Measurements from ENCODE around the gene AGER. TPM values are rescaled to one million over a fixed set of nuclear protein-coding genes. Genes with fewer than 3 reads are reported as not detected.

Gene AGER
- total and polyA plus RNA-seq, 9 of the 15 experiments (the other 6 are each of a cell fraction or from before 2014, with no cell fraction given) = 1.2 to 11.5 (median 4.1) TPM

GRCh38 chr6:32216285-32216684, 32.2 kb upstream of the AGER start (continued):
- TF ChIP-seq, protein P1, sequence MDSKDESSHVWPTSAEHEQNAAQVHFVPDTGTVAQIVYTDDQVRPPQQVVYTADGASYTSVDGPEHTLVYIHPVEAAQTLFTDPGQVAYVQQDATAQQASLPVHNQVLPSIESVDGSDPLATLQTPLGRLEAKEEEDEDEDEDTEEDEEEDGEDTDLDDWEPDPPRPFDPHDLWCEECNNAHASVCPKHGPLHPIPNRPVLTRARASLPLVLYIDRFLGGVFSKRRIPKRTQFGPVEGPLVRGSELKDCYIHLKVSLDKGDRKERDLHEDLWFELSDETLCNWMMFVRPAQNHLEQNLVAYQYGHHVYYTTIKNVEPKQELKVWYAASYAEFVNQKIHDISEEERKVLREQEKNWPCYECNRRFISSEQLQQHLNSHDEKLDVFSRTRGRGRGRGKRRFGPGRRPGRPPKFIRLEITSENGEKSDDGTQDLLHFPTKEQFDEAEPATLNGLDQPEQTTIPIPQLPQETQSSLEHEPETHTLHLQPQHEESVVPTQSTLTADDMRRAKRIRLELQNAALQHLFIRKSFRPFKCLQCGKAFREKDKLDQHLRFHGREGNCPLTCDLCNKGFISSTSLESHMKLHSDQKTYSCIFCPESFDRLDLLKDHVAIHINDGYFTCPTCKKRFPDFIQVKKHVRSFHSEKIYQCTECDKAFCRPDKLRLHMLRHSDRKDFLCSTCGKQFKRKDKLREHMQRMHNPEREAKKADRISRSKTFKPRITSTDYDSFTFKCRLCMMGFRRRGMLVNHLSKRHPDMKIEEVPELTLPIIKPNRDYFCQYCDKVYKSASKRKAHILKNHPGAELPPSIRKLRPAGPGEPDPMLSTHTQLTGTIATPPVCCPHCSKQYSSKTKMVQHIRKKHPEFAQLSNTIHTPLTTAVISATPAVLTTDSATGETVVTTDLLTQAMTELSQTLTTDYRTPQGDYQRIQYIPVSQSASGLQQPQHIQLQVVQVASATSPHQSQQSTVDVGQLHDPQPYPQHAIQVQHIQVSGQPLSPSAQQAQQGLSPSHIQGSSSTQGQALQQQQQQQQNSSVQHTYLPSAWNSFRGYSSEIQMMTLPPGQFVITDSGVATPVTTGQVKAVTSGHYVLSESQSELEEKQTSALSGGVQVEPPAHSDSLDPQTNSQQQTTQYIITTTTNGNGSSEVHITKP (IDR thresholded peaks at IDR 0.05; ENCODE audit: partially characterized antibody) = no peak
- TF ChIP-seq L3MBTL2 (IDR thresholded peaks at IDR 0.05) (peak; percentile 55), JUND (IDR thresholded peaks at IDR 0.05; ENCODE audit: borderline replicate concordance, low read depth, low read length) (no peak), JUND (tag; IDR thresholded peaks at IDR 0.05; ENCODE audit: borderline replicate concordance, low read depth, low read length) (peak; percentile 20; the same call in 1 of the 3 replicates), THAP12 (CRISPR knock-in tag; IDR thresholded peaks at IDR 0.05) (no peak), EHMT2 (IDR thresholded peaks at IDR 0.05) (no peak), TAF1 (IDR thresholded peaks at IDR 0.05; ENCODE audit: control insufficient read depth, extremely low read depth, insufficient read depth, low read length, severe bottlenecking) (no peak), DMBX1 (CRISPR knock-in tag; IDR thresholded peaks at IDR 0.05; ENCODE audit: borderline replicate concordance) (0 out of 2 replicates have a peak, but pooled peaks have one; percentile 42), TCF7L2 (IDR thresholded peaks at IDR 0.05; ENCODE audit: low read depth, low read length) (no peak), KLF10 (CRISPR knock-in tag; IDR thresholded peaks at IDR 0.05) (no peak), ADNP (tag; IDR thresholded peaks at IDR 0.05) (0 out of 2 replicates have a peak, but pooled peaks have one; percentile 37), CBFA2T3 (IDR thresholded peaks at IDR 0.05) (peak; percentile 44; the same call in 1 of the 2 replicates), U2AF1 (optimal IDR thresholded peaks at IDR 0.05; ENCODE audit: low read depth, low read length) (no peak), KLF1 (tag; IDR thresholded peaks at IDR 0.05) (0 out of 2 replicates have a peak, but pooled peaks have one; percentile 45), NR3C1 (CRISPR knock-in tag; IDR thresholded peaks at IDR 0.05) (no peak), KAT2B (IDR thresholded peaks at IDR 0.05; ENCODE audit: low read depth, low read length) (no peak), RBM34 (IDR thresholded peaks at IDR 0.05; ENCODE audit: borderline replicate concordance, insufficient read depth, low read length) (no peak)
- TF ChIP-seq, protein P2, sequence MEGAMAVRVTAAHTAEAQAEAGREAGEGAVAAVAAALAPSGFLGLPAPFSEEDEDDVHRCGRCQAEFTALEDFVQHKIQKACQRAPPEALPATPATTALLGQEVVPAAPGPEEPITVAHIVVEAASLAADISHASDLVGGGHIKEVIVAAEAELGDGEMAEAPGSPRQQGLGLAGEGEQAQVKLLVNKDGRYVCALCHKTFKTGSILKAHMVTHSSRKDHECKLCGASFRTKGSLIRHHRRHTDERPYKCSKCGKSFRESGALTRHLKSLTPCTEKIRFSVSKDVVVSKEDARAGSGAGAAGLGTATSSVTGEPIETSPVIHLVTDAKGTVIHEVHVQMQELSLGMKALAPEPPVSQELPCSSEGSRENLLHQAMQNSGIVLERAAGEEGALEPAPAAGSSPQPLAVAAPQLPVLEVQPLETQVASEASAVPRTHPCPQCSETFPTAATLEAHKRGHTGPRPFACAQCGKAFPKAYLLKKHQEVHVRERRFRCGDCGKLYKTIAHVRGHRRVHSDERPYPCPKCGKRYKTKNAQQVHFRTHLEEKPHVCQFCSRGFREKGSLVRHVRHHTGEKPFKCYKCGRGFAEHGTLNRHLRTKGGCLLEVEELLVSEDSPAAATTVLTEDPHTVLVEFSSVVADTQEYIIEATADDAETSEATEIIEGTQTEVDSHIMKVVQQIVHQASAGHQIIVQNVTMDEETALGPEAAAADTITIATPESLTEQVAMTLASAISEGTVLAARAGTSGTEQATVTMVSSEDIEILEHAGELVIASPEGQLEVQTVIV (CRISPR knock-in tag; IDR thresholded peaks at IDR 0.05; ENCODE audit: borderline replicate concordance) = no peak
- TF ChIP-seq, protein P3, sequence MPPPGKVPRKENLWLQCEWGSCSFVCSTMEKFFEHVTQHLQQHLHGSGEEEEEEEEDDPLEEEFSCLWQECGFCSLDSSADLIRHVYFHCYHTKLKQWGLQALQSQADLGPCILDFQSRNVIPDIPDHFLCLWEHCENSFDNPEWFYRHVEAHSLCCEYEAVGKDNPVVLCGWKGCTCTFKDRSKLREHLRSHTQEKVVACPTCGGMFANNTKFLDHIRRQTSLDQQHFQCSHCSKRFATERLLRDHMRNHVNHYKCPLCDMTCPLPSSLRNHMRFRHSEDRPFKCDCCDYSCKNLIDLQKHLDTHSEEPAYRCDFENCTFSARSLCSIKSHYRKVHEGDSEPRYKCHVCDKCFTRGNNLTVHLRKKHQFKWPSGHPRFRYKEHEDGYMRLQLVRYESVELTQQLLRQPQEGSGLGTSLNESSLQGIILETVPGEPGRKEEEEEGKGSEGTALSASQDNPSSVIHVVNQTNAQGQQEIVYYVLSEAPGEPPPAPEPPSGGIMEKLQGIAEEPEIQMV (tag; conservative IDR thresholded peaks at IDR 0.05; ENCODE audit: low read depth) = 0 out of 2 replicates have a peak, but pooled peaks have one; percentile 20
